ENCODE data around the gene CPNE4. TPM values are rescaled to one million over a fixed set of nuclear protein-coding genes. Genes with fewer than 3 reads are reported as not detected.

CPNE4 gene
- total RNA-seq, 1 donor from 2014 or later, result 3.2 TPM

- Histone ChIP-seq H3K4me1 (no peaks in the 10 kb centered on the region), H3K36me3 (no peaks in the 10 kb centered on the region), H3K9me3 (no peaks in the 10 kb centered on the region), H3K4me3 (no peak overlapping the region), H3K27me3 (no peaks in the 10 kb centered on the region), H3K27ac (no peak overlapping the region)
- TF ChIP-seq POLR2A (IDR thresholded peaks at IDR 0.05) (no peak), POLR2AphosphoS5 (IDR thresholded peaks at IDR 0.05; ENCODE audit: insufficient read depth in 1 of 2, low read depth in 1 of 2) (no peak), CTCF (IDR thresholded peaks at IDR 0.05) (no peak)
- intact Hi-C loops (cut with DNase I), result no loop called here
- DNase-seq (ENCODE audit: extremely low spot score in 2 of 2), result no peak
These were observed 77.3 kb downstream of the CPNE4 start for GRCh38 chr3:131957511-131957910.

GRCh38 chr3:131948806-131949205 is 86.0 kb downstream of the CPNE4 start:
- Histone ChIP-seq H3K27me3 (no peaks in the 10 kb centered on the region), H3K4me3 (no peak overlapping the region), H3K4me1 (no peaks in the 10 kb centered on the region), H3K36me3 (no peaks in the 10 kb centered on the region), H3K9me3 (no peaks in the 10 kb centered on the region), H3K27ac (no peak overlapping the region)
- no peak for DNase-seq (ENCODE audit: extremely low spot score in 2 of 2)
- TF ChIP-seq CTCF (IDR thresholded peaks at IDR 0.05) (no peak), POLR2AphosphoS5 (IDR thresholded peaks at IDR 0.05; ENCODE audit: insufficient read depth in 1 of 2, low read depth in 1 of 2) (no peak), POLR2A (IDR thresholded peaks at IDR 0.05) (no peak)
- intact Hi-C loops (cut with DNase I), result no loop called here

GRCh38 chr3:131944676-131945075 is 90.1 kb downstream of the CPNE4 start:
- no peak for DNase-seq (ENCODE audit: extremely low spot score in 2 of 2)
- TF ChIP-seq POLR2A (IDR thresholded peaks at IDR 0.05) (no peak), CTCF (IDR thresholded peaks at IDR 0.05) (no peak), POLR2AphosphoS5 (IDR thresholded peaks at IDR 0.05; ENCODE audit: insufficient read depth in 1 of 2, low read depth in 1 of 2) (no peak)
- no peaks in the 10 kb centered on the region for H3K4me1 ChIP-seq
- intact Hi-C loops (cut with DNase I), result no loop called here
- H3K36me3 ChIP-seq, result no peaks in the 10 kb centered on the region
- H3K27ac ChIP-seq, result no peak overlapping the region
- no peak overlapping the region for H3K4me3 ChIP-seq
- no peaks in the 10 kb centered on the region for H3K9me3 ChIP-seq
- H3K27me3 ChIP-seq, result no peaks in the 10 kb centered on the region

GRCh38 chr3:131933665-131934064 is 101.1 kb downstream of the CPNE4 start:
- Histone ChIP-seq H3K27me3 (no peaks in the 10 kb centered on the region), H3K36me3 (no peaks in the 10 kb centered on the region)

GRCh38 chr3:131928593-131928992 is 106.2 kb downstream of the CPNE4 start:
- DNase-seq (ENCODE audit: extremely low spot score in 2 of 2), result no peak
- Histone ChIP-seq H3K27ac (no peak overlapping the region), H3K36me3 (no peaks in the 10 kb centered on the region), H3K4me3 (no peak overlapping the region), H3K27me3 (no peaks in the 10 kb centered on the region), H3K9me3 (no peaks in the 10 kb centered on the region), H3K4me1 (no peaks in the 10 kb centered on the region)
- TF ChIP-seq POLR2A (IDR thresholded peaks at IDR 0.05) (no peak), POLR2AphosphoS5 (IDR thresholded peaks at IDR 0.05; ENCODE audit: insufficient read depth in 1 of 2, low read depth in 1 of 2) (no peak), CTCF (IDR thresholded peaks at IDR 0.05) (no peak)
- intact Hi-C loops (cut with DNase I), result no loop called here

More at GRCh38 chr3:131933665-131934064, 101.1 kb downstream of the CPNE4 start:
- Histone ChIP-seq H3K4me1 (no peaks in the 10 kb centered on the region), H3K4me3 (no peak overlapping the region), H3K27ac (no peak overlapping the region), H3K9me3 (no peaks in the 10 kb centered on the region)
- no peak for DNase-seq (ENCODE audit: extremely low spot score in 2 of 2)
- intact Hi-C loops (cut with DNase I), result no loop called here
- TF ChIP-seq POLR2AphosphoS5 (IDR thresholded peaks at IDR 0.05; ENCODE audit: insufficient read depth in 1 of 2, low read depth in 1 of 2) (no peak), CTCF (IDR thresholded peaks at IDR 0.05) (no peak), POLR2A (IDR thresholded peaks at IDR 0.05) (no peak)

Data from vagina (tissue), 2 donors.